WTC11 (cell line): ENCODE data around the gene CORO7. TPM values are rescaled to one million over a fixed set of nuclear protein-coding genes. Genes with fewer than 3 reads are reported as not detected.

Source experiments
- ATAC-seq: fragments of 200-7000 bp; cut with Tn5 transposase; 2 replicates; pipeline ENCODE4 v1.10.0; 2021; ENCODE audit warnings: mild to moderate bottlenecking, moderate library complexity
- CTCF ChIA-PET: fragments of 300-600 bp; sonication (Branson Sonifier 250); formaldehyde crosslinking; loops from one replicate; lab custom pipeline; 2021; ENCODE audit warnings: antibody characterized with exemption; lab: Charles Lee
- POLR2A ChIA-PET: fragments of 350-600 bp; sonication (Branson Sonifier 250); formaldehyde crosslinking; loops from one replicate; lab custom pipeline; 2021; ENCODE audit warnings: antibody characterized with exemption; lab: Charles Lee
- DNase-seq: peaks from one replicate; pipeline ENCODE4 v3.0.0; 2021; ENCODE audit warnings: low spot score
- H3K27ac Mint-ChIP-seq: 2 replicates; pipeline ENCODE4 v1.8.0; 2021; ENCODE audit warnings: mixed read lengths
- H3K27me3 Mint-ChIP-seq: 2 replicates; pipeline ENCODE4 v1.8.0; 2021; ENCODE audit warnings: low read depth, mild to moderate bottlenecking, moderate library complexity, mixed read lengths
- H3K36me3 Mint-ChIP-seq: 2 replicates; pipeline ENCODE4 v1.8.0; 2021; ENCODE audit warnings: mixed read lengths
- H3K4me1 Mint-ChIP-seq: 2 replicates; pipeline ENCODE4 v1.8.0; 2022; ENCODE audit warnings: mixed read lengths
- H3K4me3 Mint-ChIP-seq: 2 replicates; pipeline ENCODE4 v1.8.0; 2021; ENCODE audit warnings: mild to moderate bottlenecking, moderate library complexity, mixed read lengths
- H3K9me3 Mint-ChIP-seq: 2 replicates; pipeline ENCODE4 v1.8.0; 2021; ENCODE audit warnings: mixed read lengths
- ARID4B ChIP-seq: sonication (generic); formaldehyde crosslinking; IDR thresholded peaks from 2 replicates; pipeline ENCODE4 v1.8.0; 2023; ENCODE audit warnings: missing genetic modification reagents, mild to moderate bottlenecking, borderline replicate concordance
- ATF6 ChIP-seq: sonication (generic); formaldehyde crosslinking; IDR thresholded peaks from 2 replicates; pipeline ENCODE4 v1.8.1; 2023; ENCODE audit warnings: mild to moderate bottlenecking, missing genetic modification reagents
- CDX4 ChIP-seq: fragments of 250-450 bp; sonication (Bioruptor Pico); IDR thresholded peaks from 2 replicates; pipeline ENCODE4 v1.9.0; 2021; ENCODE audit warnings: moderate library complexity, mild to moderate bottlenecking, inconsistent platforms, borderline replicate concordance
- GRHL2 ChIP-seq: fragments of 250-450 bp; sonication (Bioruptor Pico); IDR thresholded peaks from 2 replicates; pipeline ENCODE4 v1.8.0; 2022; ENCODE audit warnings: mild to moderate bottlenecking, moderate library complexity; ENCODE audit not compliant: insufficient replicate concordance, severe bottlenecking
- KAT7 ChIP-seq: sonication (generic); formaldehyde crosslinking; IDR thresholded peaks from 2 replicates; pipeline ENCODE4 v1.8.1; 2023; ENCODE audit warnings: missing genetic modification reagents, mild to moderate bottlenecking, borderline replicate concordance
- MYBL2 ChIP-seq: sonication (generic); formaldehyde crosslinking; IDR thresholded peaks from 2 replicates; pipeline ENCODE4 v1.8.1; 2023; ENCODE audit warnings: mild to moderate bottlenecking, moderate library complexity, missing genetic modification reagents
- NR1H2 ChIP-seq: sonication (generic); formaldehyde crosslinking; IDR thresholded peaks from 2 replicates; pipeline ENCODE4 v1.9.0; 2021; ENCODE audit warnings: mild to moderate bottlenecking, moderate library complexity, missing genetic modification reagents
- OVOL2 ChIP-seq: fragments of 250-450 bp; sonication (Bioruptor Pico); IDR thresholded peaks from 2 replicates; pipeline ENCODE4 v1.9.0; 2021; ENCODE audit warnings: mild to moderate bottlenecking, borderline replicate concordance
- SMAD3 ChIP-seq: sonication (generic); formaldehyde crosslinking; IDR thresholded peaks from 2 replicates; pipeline ENCODE4 v1.8.0; 2022; ENCODE audit warnings: missing genetic modification reagents, mild to moderate bottlenecking, borderline replicate concordance
- SMAD4 ChIP-seq: sonication (generic); formaldehyde crosslinking; IDR thresholded peaks from 2 replicates; pipeline ENCODE4 v1.8.0; 2022; ENCODE audit warnings: mild to moderate bottlenecking, missing genetic modification reagents
- SOX15 ChIP-seq: fragments of 250-450 bp; sonication (Bioruptor Pico); IDR thresholded peaks from 2 replicates; pipeline ENCODE4 v1.9.0; 2021; ENCODE audit warnings: mild to moderate bottlenecking
- ZNF219 ChIP-seq: sonication (generic); formaldehyde crosslinking; IDR thresholded peaks from 2 replicates; pipeline ENCODE4 v1.8.0; 2023; ENCODE audit warnings: missing genetic modification reagents, mild to moderate bottlenecking, borderline replicate concordance
- ZNF263 ChIP-seq: sonication (generic); formaldehyde crosslinking; IDR thresholded peaks from 2 replicates; pipeline ENCODE4 v1.8.1; 2022; ENCODE audit warnings: low read depth, mild to moderate bottlenecking, moderate library complexity, missing genetic modification reagents
- ZNF396 ChIP-seq: fragments of 250-450 bp; sonication (Bioruptor Pico); IDR thresholded peaks from 2 replicates; pipeline ENCODE4 v1.8.0; 2021; ENCODE audit warnings: mild to moderate bottlenecking, moderate library complexity, borderline replicate concordance
- ZNF423 ChIP-seq: fragments of 250-450 bp; sonication (Bioruptor Pico); IDR thresholded peaks from 2 replicates; pipeline ENCODE4 v2.1.2; 2022; ENCODE audit warnings: mild to moderate bottlenecking, moderate library complexity
- ZNF425 ChIP-seq: fragments of 250-450 bp; sonication (Bioruptor Pico); conservative IDR thresholded peaks from 2 replicates; pipeline ENCODE4 v1.9.0; 2021; ENCODE audit warnings: mild to moderate bottlenecking
- total RNA-seq: library from RNA; stranded (reverse); gene quantifications from 3 replicates; pipeline ENCODE4 v1.2.3, GENCODE V29; 2021
- TF ChIP-seq, protein P1 (sequence below): sonication (generic); formaldehyde crosslinking; IDR thresholded peaks from 2 replicates; pipeline ENCODE4 v1.8.0; 2023; ENCODE audit warnings: missing genetic modification reagents
- TF ChIP-seq, protein P2 (sequence below): sonication (generic); formaldehyde crosslinking; IDR thresholded peaks from 2 replicates; pipeline ENCODE4 v1.8.0; 2022; ENCODE audit warnings: mild to moderate bottlenecking, missing genetic modification reagents

CORO7 gene
- total RNA-seq, 1 experiment from 2014 or later: 45.5 TPM

DNA sequence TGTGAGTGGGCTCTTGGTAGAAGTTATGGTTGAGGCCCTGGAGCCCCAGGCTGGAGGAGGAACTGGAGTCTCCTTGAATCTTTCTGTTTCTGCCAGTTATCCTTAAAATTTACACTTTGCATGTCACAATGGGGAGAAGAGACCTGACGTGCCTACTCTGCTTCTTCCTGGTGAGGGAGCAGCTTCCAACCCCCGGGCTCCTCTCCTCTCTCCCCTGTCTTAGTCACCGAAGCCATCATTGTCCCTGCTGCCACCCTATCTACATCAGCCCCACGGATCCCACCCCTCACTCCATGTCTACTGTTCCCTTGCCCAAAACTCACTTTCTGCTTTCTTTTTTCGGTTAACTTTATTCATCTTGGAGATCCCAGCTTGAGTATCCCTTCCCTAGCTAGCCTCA is 26.9 kb upstream of the CORO7 start:
- POLR2A ChIA-PET: interaction anchor here (0.6 kb wide), 2 partner anchors 22 to 41 kb away, joined by 3 to 4 read pairs; no protein-coding TSS in a partner anchor
- Mint-ChIP-seq H3K36me3 (peaks cover 70% of the 10 kb centered on the region), H3K27me3 (no peaks in the 10 kb centered on the region), H3K27ac (no peak overlapping the region), H3K4me3 (no peak overlapping the region), H3K9me3 (no peaks in the 10 kb centered on the region), H3K4me1 (no peaks in the 10 kb centered on the region)
- CTCF ChIA-PET: interaction anchor here (0.5 kb wide), 1 partner anchor 207 kb away, joined by 5 read pairs; no protein-coding TSS in a partner anchor
- ATAC-seq (no peak), DNase-seq (no peak)
- TF ChIP-seq OVOL2 (CRISPR knock-in tag) (no peak), ZNF396 (CRISPR knock-in tag) (no peak), MYBL2 (no peak), KAT7 (CRISPR knock-in tag) (no peak), ARID4B (CRISPR knock-in tag) (no peak), SMAD4 (CRISPR knock-in tag) (no peak), NR1H2 (CRISPR knock-in tag) (no peak), GRHL2 (no peak), ZNF423 (no peak), ATF6 (CRISPR knock-in tag) (no peak), CDX4 (CRISPR knock-in tag) (no peak)
- TF ChIP-seq, protein P1, sequence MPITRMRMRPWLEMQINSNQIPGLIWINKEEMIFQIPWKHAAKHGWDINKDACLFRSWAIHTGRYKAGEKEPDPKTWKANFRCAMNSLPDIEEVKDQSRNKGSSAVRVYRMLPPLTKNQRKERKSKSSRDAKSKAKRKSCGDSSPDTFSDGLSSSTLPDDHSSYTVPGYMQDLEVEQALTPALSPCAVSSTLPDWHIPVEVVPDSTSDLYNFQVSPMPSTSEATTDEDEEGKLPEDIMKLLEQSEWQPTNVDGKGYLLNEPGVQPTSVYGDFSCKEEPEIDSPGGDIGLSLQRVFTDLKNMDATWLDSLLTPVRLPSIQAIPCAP (CRISPR knock-in tag): no peak
- TF ChIP-seq, protein P2, sequence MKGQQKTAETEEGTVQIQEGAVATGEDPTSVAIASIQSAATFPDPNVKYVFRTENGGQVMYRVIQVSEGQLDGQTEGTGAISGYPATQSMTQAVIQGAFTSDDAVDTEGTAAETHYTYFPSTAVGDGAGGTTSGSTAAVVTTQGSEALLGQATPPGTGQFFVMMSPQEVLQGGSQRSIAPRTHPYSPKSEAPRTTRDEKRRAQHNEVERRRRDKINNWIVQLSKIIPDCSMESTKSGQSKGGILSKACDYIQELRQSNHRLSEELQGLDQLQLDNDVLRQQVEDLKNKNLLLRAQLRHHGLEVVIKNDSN (CRISPR knock-in tag): no peak

GRCh38 chr16:4442371-4442770 is 26.0 kb upstream of the CORO7 start:
- no peak overlapping the region for H3K4me3 Mint-ChIP-seq
- POLR2A ChIA-PET: no interaction called here
- ATAC-seq (no peak), DNase-seq (no peak)
- TF ChIP-seq SMAD3: no peak
- TF ChIP-seq ZNF263 (CRISPR knock-in tag): no peak
- no peak for TF ChIP-seq SOX15
- TF ChIP-seq, protein P1 (CRISPR knock-in tag): no peak
- no peak for TF ChIP-seq ZNF425 (CRISPR knock-in tag)
- TF ChIP-seq ZNF219 (CRISPR knock-in tag): no peak
- TF ChIP-seq, protein P2 (CRISPR knock-in tag): no peak
- TF ChIP-seq, all 79 proteins: peak for 0
- CTCF ChIA-PET: no interaction called here
- Mint-ChIP-seq H3K27me3 (no peaks in the 10 kb centered on the region), H3K9me3 (no peaks in the 10 kb centered on the region), H3K36me3 (peaks cover 73% of the 10 kb centered on the region), H3K27ac (no peak overlapping the region), H3K4me1 (no peaks in the 10 kb centered on the region)
